ENCODE data around the gene LRBA. TPM values are rescaled to one million over a fixed set of nuclear protein-coding genes. Genes with fewer than 3 reads are reported as not detected.

Gene LRBA
- total and polyA plus RNA-seq, 12 donors: 6.2 to 31.2 (median 23.9) TPM

DNA sequence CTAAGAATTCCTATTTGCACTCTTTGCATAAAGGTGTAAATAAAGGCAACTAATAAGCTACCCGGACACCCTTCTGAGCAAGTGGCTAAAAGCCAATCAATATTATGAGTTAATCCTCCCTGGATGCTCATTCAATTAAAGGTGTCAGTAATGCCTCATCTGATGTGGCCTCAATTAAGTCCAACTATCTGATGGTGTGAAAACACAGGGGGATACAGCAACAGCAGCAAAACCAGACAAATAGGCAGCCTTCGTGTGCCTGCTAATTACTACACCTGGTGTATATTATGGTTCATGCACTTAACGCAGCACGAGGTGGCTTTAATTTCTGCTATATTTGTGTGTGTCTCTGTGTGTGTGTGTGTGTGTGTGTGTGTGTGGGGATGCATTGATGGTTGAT, 692.4 kb downstream of the LRBA start:
- H3K4me1 ChIP-seq: peaks cover 0 to 3% (median 0%) of the 10 kb centered on the region in 9 donors
- intact Hi-C loops (cut with DNase I): no loop called here
- DNase-seq (no peak), ATAC-seq (no peak)
- H3K4me3 ChIP-seq: no peak overlapping the region
- peaks cover 0 to 10% (median 0%) of the 10 kb centered on the region in 9 donors for H3K36me3 ChIP-seq
- H3K27ac ChIP-seq: no peak overlapping the region
- no peaks in the 10 kb centered on the region for H3K9me3 ChIP-seq
- no peaks in the 10 kb centered on the region for H3K27me3 ChIP-seq
- no peak for TF ChIP-seq CTCF (IDR thresholded peaks at IDR 0.05)
- WGBS, 2 donors: 88 to 92% methylated on average over 4 of the region's 4 CpGs

- DNase-seq (no peak), ATAC-seq (no peak)
- no peak overlapping the region for H3K27ac ChIP-seq
- H3K9me3 ChIP-seq: no peaks in the 10 kb centered on the region
- WGBS, 2 donors: 69 to 72% methylated on average over 3 of the region's 3 CpGs
- no peaks in the 10 kb centered on the region for H3K27me3 ChIP-seq
- H3K4me3 ChIP-seq: no peak overlapping the region
- no peak for TF ChIP-seq CTCF (IDR thresholded peaks at IDR 0.05)
- peaks cover 0 to 4% (median 0%) of the 10 kb centered on the region in 9 donors for H3K4me1 ChIP-seq
- peaks cover 0 to 10% (median 0%) of the 10 kb centered on the region in 9 donors for H3K36me3 ChIP-seq
- intact Hi-C loops (cut with DNase I): no loop called here
Measured at GRCh38 chr4:150321113-150321512, 694.0 kb downstream of the LRBA start.

GRCh38 chr4:150318971-150319370, 696.1 kb downstream of the LRBA start:
- no peak for TF ChIP-seq CTCF (IDR thresholded peaks at IDR 0.05)
- DNase-seq (no peak), ATAC-seq (no peak)
- no peaks in the 10 kb centered on the region for H3K27me3 ChIP-seq
- H3K36me3 ChIP-seq: peaks cover 0 to 19% (median 0%) of the 10 kb centered on the region in 9 donors
- intact Hi-C loops (cut with DNase I): no loop called here
- H3K9me3 ChIP-seq: no peaks in the 10 kb centered on the region
- H3K4me1 ChIP-seq: peaks cover 0 to 4% (median 0%) of the 10 kb centered on the region in 9 donors
- H3K27ac ChIP-seq: no peak overlapping the region
- WGBS, 2 donors: 72 to 76% methylated on average over 4 of the region's 4 CpGs
- no peak overlapping the region for H3K4me3 ChIP-seq

- intact Hi-C loops (cut with DNase I): no loop called here
- H3K36me3 ChIP-seq: peaks cover 0 to 19% (median 0%) of the 10 kb centered on the region in 9 donors
- H3K27ac ChIP-seq: no peak overlapping the region
- H3K4me3 ChIP-seq: no peak overlapping the region
- no peak for TF ChIP-seq CTCF (IDR thresholded peaks at IDR 0.05)
- H3K9me3 ChIP-seq: no peaks in the 10 kb centered on the region
- no peak for ATAC-seq
- DNase-seq: no peak
- no peaks in the 10 kb centered on the region for H3K27me3 ChIP-seq
- peaks cover 0 to 4% (median 0%) of the 10 kb centered on the region in 9 donors for H3K4me1 ChIP-seq
- WGBS, 2 donors: 49 to 50% methylated on average over 2 of the region's 2 CpGs
Measured at GRCh38 chr4:150318527-150318926, 696.6 kb downstream of the LRBA start.
